ENCODE results near the gene CEP19. TPM values are rescaled to one million over a fixed set of nuclear protein-coding genes. Genes with fewer than 3 reads are reported as not detected.

CEP19 gene
- total RNA-seq, 4 donors from 2014 or later = 0.32 to 2.2 (median 1.8) TPM; not detected in 1

GRCh38 chr3:196712514-196713413, 714 bp upstream of the CEP19 start:
- Histone ChIP-seq H3K36me3 (no peaks in the 10 kb centered on the region), H3K27ac (peak overlapping the region; percentile 92 to 96 (median 96)), H3K27me3 (no peaks in the 10 kb centered on the region), H3K4me3 (peak overlapping the region; percentile 64 to 77 (median 70)), H3K4me1 (peaks cover 4 to 19% (median 16%) of the 10 kb centered on the region in 4 donors), H3K9me3 (no peaks in the 10 kb centered on the region)
- 8 to 59% methylated on average over 5 to 28 of the region's 64 CpGs for whole genome bisulfite sequencing, 2 donors (ENCODE audit: low coverage in 1 of 2)
- DNase-seq = peak; percentile 74
- in situ Hi-C loops (cut with MboI; ENCODE audit: low pct_ligation_motif_present in 1 of 4, low pct_unique_long_range_greater_than_20kb in 1 of 4, low sequenced_read_pairs in 3 of 4) (no loop called here), intact Hi-C loops (cut with DNase I; ENCODE audit: low total_unique reads) (no loop called here)
- TF ChIP-seq CTCF (IDR thresholded peaks at IDR 0.05) = no peak
- no peak for TF ChIP-seq EP300 (IDR thresholded peaks at IDR 0.05; ENCODE audit: low read depth)
- no peak for TF ChIP-seq POLR2A (IDR thresholded peaks at IDR 0.05)
- no peak for TF ChIP-seq POLR2AphosphoS5 (IDR thresholded peaks at IDR 0.05)

GRCh38 chr3:196708467-196708866, 3.6 kb downstream of the CEP19 start:
- Histone ChIP-seq H3K27ac (no peak overlapping the region), H3K4me1 (peaks cover 4 to 15% (median 14%) of the 10 kb centered on the region in 4 donors), H3K27me3 (no peaks in the 10 kb centered on the region), H3K36me3 (no peaks in the 10 kb centered on the region), H3K4me3 (no peak overlapping the region), H3K9me3 (no peaks in the 10 kb centered on the region)
- TF ChIP-seq CTCF (IDR thresholded peaks at IDR 0.05) (no peak), EP300 (IDR thresholded peaks at IDR 0.05; ENCODE audit: low read depth) (no peak), POLR2A (IDR thresholded peaks at IDR 0.05) (no peak), POLR2AphosphoS5 (IDR thresholded peaks at IDR 0.05) (no peak)
- no peak for DNase-seq
- WGBS, 2 donors (ENCODE audit: low coverage in 1 of 2) = 74 to 83% methylated on average over 6 to 7 of the region's 7 CpGs
- in situ Hi-C loops (cut with MboI; ENCODE audit: low pct_ligation_motif_present in 1 of 4, low pct_unique_long_range_greater_than_20kb in 1 of 4, low sequenced_read_pairs in 3 of 4) (no loop called here), intact Hi-C loops (cut with DNase I; ENCODE audit: low total_unique reads) (loop anchor here (1.0 kb wide), 1 partner anchor 43 kb away; no protein-coding TSS in a partner anchor)

- Histone ChIP-seq H3K27me3 (no peaks in the 10 kb centered on the region), H3K36me3 (no peaks in the 10 kb centered on the region), H3K4me1 (peaks cover 4 to 9% (median 7%) of the 10 kb centered on the region in 4 donors), H3K9me3 (no peaks in the 10 kb centered on the region), H3K27ac (no peak overlapping the region), H3K4me3 (no peak overlapping the region)
- in situ Hi-C loops (cut with MboI; ENCODE audit: low pct_ligation_motif_present in 1 of 4, low pct_unique_long_range_greater_than_20kb in 1 of 4, low sequenced_read_pairs in 3 of 4) = no loop called here
- WGBS, 2 donors (ENCODE audit: low coverage in 1 of 2) = 82 to 86% methylated on average over 8 of the region's 8 CpGs
- TF ChIP-seq POLR2AphosphoS5 (IDR thresholded peaks at IDR 0.05) (no peak), EP300 (IDR thresholded peaks at IDR 0.05; ENCODE audit: low read depth) (no peak), CTCF (IDR thresholded peaks at IDR 0.05) (no peak), POLR2A (IDR thresholded peaks at IDR 0.05) (no peak)
- no peak for DNase-seq
- intact Hi-C loops (cut with DNase I; ENCODE audit: low total_unique reads) = no loop called here
Observed at GRCh38 chr3:196707566-196707965, 4.5 kb downstream of the CEP19 start.

- in situ Hi-C loops (cut with MboI; ENCODE audit: low pct_ligation_motif_present in 1 of 4, low pct_unique_long_range_greater_than_20kb in 1 of 4, low sequenced_read_pairs in 3 of 4) = no loop called here
- TF ChIP-seq POLR2A (IDR thresholded peaks at IDR 0.05) = no peak
- DNase-seq = no peak
- Histone ChIP-seq H3K4me3 (no peak overlapping the region), H3K36me3 (no peaks in the 10 kb centered on the region), H3K4me1 (peaks cover 4 to 9% (median 7%) of the 10 kb centered on the region in 4 donors), H3K27me3 (no peaks in the 10 kb centered on the region), H3K27ac (no peak overlapping the region), H3K9me3 (no peaks in the 10 kb centered on the region)
- intact Hi-C loops (cut with DNase I; ENCODE audit: low total_unique reads) = no loop called here
- WGBS, 2 donors (ENCODE audit: low coverage in 1 of 2) = 83 to 100% methylated on average over 2 to 4 of the region's 4 CpGs
Observed at GRCh38 chr3:196706731-196707130, 5.3 kb downstream of the CEP19 start.

Data from transverse colon (tissue), 4 donors.